Esophagus muscularis mucosa (tissue), 4 donors: ENCODE results near the gene GNG7. TPM values are rescaled to one million over a fixed set of nuclear protein-coding genes. Genes with fewer than 3 reads are reported as not detected.
"Not testable (repeated sequence)": the region's sequence is repeated elsewhere in the genome, so short reads cannot be mapped to it uniquely, and the experiment has no call there.

ENCODE experiments used
- DNase-seq: peaks from one replicate; pipeline ENCODE4 v3.0.0-alpha.2; 2017; ENCODE audit errors: extremely low spot score
- H3K27ac ChIP-seq, 4 donors: fragments of 200-600 bp; sonication (generic); replicated peaks in 1 of 4; 1 replicate in 3 of 4; 2 replicates in 1 of 4; pipeline ENCODE4 v1.5.1; 2016 to 2019; ENCODE audit warnings: mild to moderate bottlenecking in 1 of 4
- H3K27me3 ChIP-seq, 4 donors: fragments of 200-600 bp; sonication (generic); one replicate each; pipeline versions ENCODE4 v1.5.1 to v1.6.0; 2016 to 2019
- H3K36me3 ChIP-seq, 4 donors: fragments of 200-600 bp; sonication (generic); one replicate each; pipeline ENCODE4 v1.5.1; 2016 to 2019
- H3K4me1 ChIP-seq, 4 donors: fragments of 200-600 bp; sonication (generic); one replicate each; pipeline ENCODE4 v1.5.1; 2016 to 2019
- H3K4me3 ChIP-seq, 4 donors: fragments of 200-600 bp; sonication (generic); 1 replicate in 2 of 4; 2 replicates in 2 of 4; pipeline ENCODE4 v1.5.1; 2016 to 2019; ENCODE audit warnings: mild to moderate bottlenecking in 4 of 4, moderate library complexity in 1 of 4
- H3K9me3 ChIP-seq, 4 donors: fragments of 200-600 bp; sonication (generic); 1 replicate in 3 of 4; 2 replicates in 1 of 4; pipeline ENCODE4 v1.5.1; 2016 to 2019
- EP300 ChIP-seq: sonication (generic); formaldehyde crosslinking; IDR thresholded peaks from one replicate; pipeline ENCODE4 v1.6.1; 2017; ENCODE audit warnings: antibody characterized with exemption
- POLR2A ChIP-seq: fragments of 450-650 bp; IDR thresholded peaks from one replicate; pipeline ENCODE4 v1.6.1; 2017; ENCODE audit warnings: antibody characterized with exemption, moderate library complexity, mild to moderate bottlenecking, low read depth
- POLR2AphosphoS5 ChIP-seq, 2 donors: sonication (generic); formaldehyde crosslinking; IDR thresholded peaks; one replicate each; pipeline ENCODE4 v1.6.1; 2017; ENCODE audit warnings: antibody characterized with exemption in 2 of 2
- WGBS: methylation state at CpG from one replicate; pipeline ENCODE4 v1.1.5; 2018; 5-methylcytosine and 5-hydroxymethylcytosine counted together
- intact Hi-C: fragments of 100-400 bp; cut with DNase I; formaldehyde crosslinking; loops from one replicate; pipeline ENCODE4 v1.15.1; 2023
- total RNA-seq, 4 donors: library from RNA; depleted of rRNA; stranded (reverse); fragments of >200 nt; gene quantifications; one replicate each; pipeline versions ENCODE4 v1.1.0 to v1.2.1, GENCODE V29; 2016
- TF ChIP-seq, protein P1 (sequence below), 3 experiments: fragments of 200-600 bp in 2 of 3; fragments of 450-650 bp in 1 of 3; sonication (generic) in 2 of 3; IDR thresholded peaks; one replicate each; pipeline ENCODE4 v1.5.1; 2017 to 2019; ENCODE audit warnings: antibody characterized with exemption in 3 of 3, mild to moderate bottlenecking in 2 of 3, moderate library complexity in 1 of 3

The GNG7 gene
- total RNA-seq, 4 donors from 2014 or later, result 6.3 to 18.8 (median 13.0) TPM

DNA sequence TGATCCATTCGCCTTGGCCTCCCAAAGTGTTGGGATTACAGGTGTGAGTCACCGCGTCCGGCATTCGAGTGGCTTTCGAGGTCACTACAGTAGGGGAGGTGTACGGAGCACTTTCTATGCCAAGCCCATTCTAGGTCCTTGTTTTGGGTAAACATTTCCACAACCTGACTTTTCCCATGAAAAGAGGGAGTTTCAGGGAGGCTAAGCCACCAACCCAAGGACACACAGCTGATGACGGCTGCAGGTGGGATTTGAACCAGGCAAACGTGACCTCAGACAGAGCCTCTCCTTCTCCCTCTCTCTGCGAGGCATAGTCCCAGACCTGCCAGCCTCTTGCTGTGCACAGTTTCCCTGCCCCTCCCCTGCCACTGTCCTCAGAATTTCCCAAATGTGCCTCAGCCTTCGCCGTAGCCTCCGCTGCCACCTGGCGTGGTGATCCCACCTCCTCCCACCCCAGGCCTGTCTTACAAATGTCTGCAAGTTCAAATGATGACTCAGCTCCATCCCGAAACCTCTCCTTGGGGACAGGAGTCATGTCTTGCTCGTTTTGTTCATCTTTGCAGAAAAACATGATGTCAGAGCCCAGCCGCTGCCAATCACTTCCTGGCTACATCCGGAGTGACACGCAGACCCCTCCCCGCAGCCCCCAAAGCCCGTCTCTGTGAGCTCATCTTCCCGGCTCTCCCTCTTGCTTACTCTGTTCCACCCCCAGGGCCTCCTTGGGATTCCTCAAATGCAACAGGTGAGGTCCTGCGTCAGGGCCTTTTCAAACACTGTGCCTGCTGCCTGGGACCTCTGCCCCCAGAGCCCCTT lies 233.2 kb downstream of the GNG7 start:
- DNase-seq, result no peak
- no peak overlapping the region for H3K27ac ChIP-seq
- intact Hi-C loops, result no loop called here
- peaks cover 2 to 3% (median 2%) of the 10 kb centered on the region in 4 donors for H3K4me1 ChIP-seq
- 53% methylated on average over 23 of the region's 23 CpGs for WGBS
- H3K27me3 ChIP-seq, result no peaks in the 10 kb centered on the region
- H3K4me3 ChIP-seq, result no peak overlapping the region
- TF ChIP-seq, protein P1, sequence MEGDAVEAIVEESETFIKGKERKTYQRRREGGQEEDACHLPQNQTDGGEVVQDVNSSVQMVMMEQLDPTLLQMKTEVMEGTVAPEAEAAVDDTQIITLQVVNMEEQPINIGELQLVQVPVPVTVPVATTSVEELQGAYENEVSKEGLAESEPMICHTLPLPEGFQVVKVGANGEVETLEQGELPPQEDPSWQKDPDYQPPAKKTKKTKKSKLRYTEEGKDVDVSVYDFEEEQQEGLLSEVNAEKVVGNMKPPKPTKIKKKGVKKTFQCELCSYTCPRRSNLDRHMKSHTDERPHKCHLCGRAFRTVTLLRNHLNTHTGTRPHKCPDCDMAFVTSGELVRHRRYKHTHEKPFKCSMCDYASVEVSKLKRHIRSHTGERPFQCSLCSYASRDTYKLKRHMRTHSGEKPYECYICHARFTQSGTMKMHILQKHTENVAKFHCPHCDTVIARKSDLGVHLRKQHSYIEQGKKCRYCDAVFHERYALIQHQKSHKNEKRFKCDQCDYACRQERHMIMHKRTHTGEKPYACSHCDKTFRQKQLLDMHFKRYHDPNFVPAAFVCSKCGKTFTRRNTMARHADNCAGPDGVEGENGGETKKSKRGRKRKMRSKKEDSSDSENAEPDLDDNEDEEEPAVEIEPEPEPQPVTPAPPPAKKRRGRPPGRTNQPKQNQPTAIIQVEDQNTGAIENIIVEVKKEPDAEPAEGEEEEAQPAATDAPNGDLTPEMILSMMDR (IDR thresholded peaks at IDR 0.05), result no peak
- TF ChIP-seq POLR2A (no peak), EP300 (no peak), POLR2AphosphoS5 (IDR thresholded peaks at IDR 0.05) (no peak)
- no peaks in the 10 kb centered on the region for H3K9me3 ChIP-seq
- no peaks in the 10 kb centered on the region for H3K36me3 ChIP-seq

DNA sequence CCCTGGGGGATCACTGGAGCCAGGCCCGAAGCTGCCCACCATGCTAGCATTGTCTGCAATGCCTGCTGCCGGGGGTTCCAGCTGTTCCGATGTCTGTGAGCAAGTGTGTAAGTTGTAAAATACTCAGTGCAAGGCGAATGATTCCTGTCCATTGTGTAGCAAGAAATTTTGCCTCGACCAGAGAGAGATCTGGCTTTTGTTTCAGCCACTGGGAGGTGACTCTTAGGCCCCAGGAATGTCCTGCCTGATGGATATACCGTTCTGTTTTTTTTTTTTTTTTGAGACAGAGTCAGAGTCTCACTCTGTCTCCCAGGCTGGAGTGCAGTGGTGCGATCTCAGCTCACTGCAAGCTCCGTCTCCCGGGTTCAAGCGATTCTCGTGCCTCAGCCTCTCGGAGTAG lies 233.9 kb downstream of the GNG7 start:
- no peak for DNase-seq
- Histone ChIP-seq H3K4me1 (no peaks in the 10 kb centered on the region), H3K4me3 (no peak overlapping the region), H3K27ac (no peak overlapping the region), H3K36me3 (no peaks in the 10 kb centered on the region), H3K9me3 (no peaks in the 10 kb centered on the region), H3K27me3 (no peaks in the 10 kb centered on the region)
- intact Hi-C loops, result no loop called here
- 76% methylated on average over 12 of the region's 12 CpGs for WGBS
- TF ChIP-seq POLR2A (no peak), POLR2AphosphoS5 (IDR thresholded peaks at IDR 0.05) (no peak), EP300 (no peak)
- TF ChIP-seq, protein P1 (IDR thresholded peaks at IDR 0.05), result no peak

DNA sequence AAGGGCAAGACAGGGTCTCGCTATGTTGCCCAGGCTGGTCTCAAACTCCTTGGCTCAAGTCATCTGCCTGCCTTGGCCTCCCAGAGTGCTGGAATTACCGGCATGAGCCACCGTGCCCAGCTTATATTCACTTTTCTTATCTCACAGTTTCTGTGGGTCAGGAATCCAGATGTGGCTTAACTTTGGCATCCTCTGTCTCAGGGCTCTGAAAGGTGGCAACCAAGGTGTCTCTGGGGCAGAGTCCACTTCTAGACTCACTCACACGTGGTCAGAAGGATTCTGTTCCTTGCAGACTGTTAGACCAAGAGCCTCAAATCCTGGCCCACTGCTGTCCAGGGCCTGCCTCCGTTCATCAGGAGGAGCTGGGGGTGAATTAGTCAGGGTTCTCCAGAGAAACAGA lies 238.1 kb downstream of the GNG7 start:
- intact Hi-C loops, result no loop called here
- Histone ChIP-seq H3K4me1 (peaks cover 12 to 24% (median 18%) of the 10 kb centered on the region in 4 donors), H3K4me3 (no peak overlapping the region), H3K27ac (no peak overlapping the region), H3K9me3 (no peaks in the 10 kb centered on the region), H3K27me3 (no peaks in the 10 kb centered on the region), H3K36me3 (no peaks in the 10 kb centered on the region)
- 83% methylated on average over 5 of the region's 5 CpGs for WGBS
- DNase-seq, result no peak
- TF ChIP-seq, protein P1 (IDR thresholded peaks at IDR 0.05), result no peak
- TF ChIP-seq EP300 (no peak), POLR2A (no peak), POLR2AphosphoS5 (IDR thresholded peaks at IDR 0.05) (no peak)

DNA sequence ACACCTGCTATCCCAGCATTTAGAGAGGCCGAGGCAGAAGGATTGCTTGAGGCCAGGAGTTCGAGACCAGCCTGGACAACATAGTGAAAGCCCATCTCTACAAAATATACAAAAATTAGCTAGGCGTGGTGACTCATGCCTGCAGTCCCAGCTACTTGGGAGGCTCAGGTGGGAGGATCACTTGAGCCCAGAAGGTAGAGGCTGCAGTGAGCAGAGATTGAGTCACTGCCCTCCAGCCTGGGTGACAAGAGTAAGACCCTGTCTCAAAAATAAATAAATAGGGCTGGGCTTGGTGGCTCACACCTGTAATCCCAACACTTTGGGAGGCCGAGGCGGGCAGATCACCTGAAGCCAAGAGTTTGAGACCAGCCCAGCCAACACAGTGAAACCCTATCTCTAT lies 238.8 kb downstream of the GNG7 start:
- intact Hi-C loops, H3K27me3 ChIP-seq, H3K4me3 ChIP-seq, H3K36me3 ChIP-seq, H3K9me3 ChIP-seq, DNase-seq: not testable (repeated sequence)
- 98% methylated on average over 5 of the region's 5 CpGs for WGBS
- Histone ChIP-seq H3K27ac (peak overlapping the region; percentile 61 to 76 (median 66)), H3K4me1 (peaks cover 12 to 24% (median 18%) of the 10 kb centered on the region in 4 donors)

DNA sequence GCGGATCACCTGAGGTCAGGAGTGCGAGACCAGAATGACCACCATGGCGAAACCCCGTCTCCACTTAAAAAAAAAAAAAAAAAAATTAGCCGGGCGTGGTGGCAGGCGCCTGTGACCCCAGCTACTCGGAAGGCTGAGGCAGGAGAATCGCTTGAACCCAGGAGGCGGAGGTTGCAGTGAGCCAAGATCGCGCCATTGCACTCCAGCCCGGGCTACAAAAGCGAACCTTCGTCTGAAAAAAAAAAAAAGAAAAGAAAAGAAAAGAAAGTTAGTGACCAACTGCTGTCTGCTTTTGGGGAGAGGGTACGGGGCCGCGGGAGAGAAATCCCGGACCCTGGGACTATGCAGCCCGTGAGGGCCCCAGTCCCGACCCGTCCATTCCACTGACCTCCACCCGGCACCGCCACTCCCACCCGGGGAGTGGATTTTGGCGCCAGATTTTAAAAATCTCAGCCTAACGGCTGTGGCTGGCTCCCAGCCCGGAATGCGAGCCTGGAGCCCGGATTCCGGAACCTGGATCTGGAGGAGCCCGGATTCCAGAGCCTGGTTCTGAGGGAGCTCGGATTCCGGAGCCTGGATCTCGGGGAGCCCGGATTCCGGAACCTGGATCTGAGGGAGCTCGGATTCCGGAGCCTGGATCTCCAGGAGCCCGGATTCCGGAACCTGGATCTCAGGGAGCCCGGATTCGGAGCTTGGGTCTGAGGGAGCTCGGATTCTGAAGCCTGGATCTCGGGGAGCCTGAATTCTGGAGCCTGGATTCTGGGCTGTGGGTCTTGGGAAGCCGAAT lies 239.7 kb downstream of the GNG7 start:
- peaks cover 12 to 24% (median 18%) of the 10 kb centered on the region in 4 donors for H3K4me1 ChIP-seq
- WGBS, result 9% methylated on average over 45 of the region's 46 CpGs
- peak overlapping the region; percentile 61 to 76 (median 66) for H3K27ac ChIP-seq
- H3K36me3 ChIP-seq, result no peaks in the 10 kb centered on the region
- no peaks in the 10 kb centered on the region for H3K9me3 ChIP-seq
- intact Hi-C loops, result no loop called here
- H3K4me3 ChIP-seq, result peak overlapping the region; percentile 64 to 71 (median 67)
- H3K27me3 ChIP-seq, result no peaks in the 10 kb centered on the region
- TF ChIP-seq POLR2AphosphoS5 (IDR thresholded peaks at IDR 0.05), result peak; percentile 71 to 74
- TF ChIP-seq POLR2A, result peak; percentile 55
- TF ChIP-seq, protein P1 (IDR thresholded peaks at IDR 0.05), result peak in 1 of 3 experiments; percentile 36
- no peak for TF ChIP-seq EP300
- DNase-seq, result peak; percentile 94
